Neural progenitor cell (in vitro differentiated cells): Measurements from ENCODE around the gene PDE6A. TPM values are rescaled to one million over a fixed set of nuclear protein-coding genes. Genes with fewer than 3 reads are reported as not detected.
A peak's percentile ranks its signal among the peaks of the same experiment; 100 is the strongest.

Source experiments
- DNase-seq: peaks from one replicate; pipeline ENCODE4 v3.0.0-alpha.2; 2016; ENCODE audit warnings: low spot score
- H2AFZ ChIP-seq: fragments of 200-600 bp; sonication (generic); replicated peaks from 2 replicates; pipeline ENCODE4 v1.6.1; 2016; ENCODE audit warnings: antibody characterized with exemption
- H3F3A ChIP-seq: fragments of 200-600 bp; sonication (generic); 2 replicates; pipeline ENCODE4 v1.6.1; 2016; ENCODE audit warnings: antibody characterized with exemption, low read depth
- H3K27ac ChIP-seq: fragments of 200-600 bp; sonication (generic); 2 replicates; pipeline ENCODE4 v1.5.1; 2016; ENCODE audit warnings: mild to moderate bottlenecking
- H3K27me3 ChIP-seq: fragments of 200-600 bp; sonication (generic); 2 replicates; pipeline ENCODE4 v1.6.1; 2016; ENCODE audit warnings: mild to moderate bottlenecking, moderate library complexity
- H3K36me3 ChIP-seq: fragments of 200-600 bp; sonication (generic); 2 replicates; pipeline ENCODE4 v1.5.1; 2016
- H3K4me1 ChIP-seq: fragments of 200-600 bp; sonication (generic); 2 replicates; pipeline ENCODE4 v1.6.1; 2016; ENCODE audit warnings: mixed run types
- H3K4me2 ChIP-seq: fragments of 200-600 bp; sonication (generic); 2 replicates; pipeline ENCODE4 v1.6.1; 2016
- H3K4me3 ChIP-seq: fragments of 200-600 bp; sonication (generic); 2 replicates; pipeline ENCODE4 v1.5.1; 2016
- H3K79me2 ChIP-seq: fragments of 200-600 bp; sonication (generic); 2 replicates; pipeline ENCODE4 v1.6.1; 2016; ENCODE audit warnings: low read depth
- H3K9ac ChIP-seq: fragments of 200-600 bp; sonication (generic); 2 replicates; pipeline ENCODE4 v1.6.1; 2016
- H3K9me3 ChIP-seq: fragments of 200-600 bp; sonication (generic); 2 replicates; pipeline ENCODE4 v1.5.1; 2016; ENCODE audit warnings: low read depth
- H4K20me1 ChIP-seq: fragments of 200-600 bp; sonication (generic); 2 replicates; pipeline ENCODE4 v1.6.1; 2016; ENCODE audit warnings: low read depth
- H3K27ac Mint-ChIP-seq: 3 replicates; pipeline ENCODE4 v1.8.0; 2021; ENCODE audit warnings: mixed read lengths
- H3K27me3 Mint-ChIP-seq: 2 replicates; pipeline ENCODE4 v1.8.0; 2022; ENCODE audit warnings: low read depth, mild to moderate bottlenecking, inconsistent platforms, moderate library complexity, mixed read lengths; ENCODE audit not compliant: insufficient read depth
- H3K36me3 Mint-ChIP-seq: 3 replicates; pipeline ENCODE4 v1.8.0; 2021; ENCODE audit warnings: mixed read lengths
- H3K4me1 Mint-ChIP-seq: 3 replicates; pipeline ENCODE4 v1.8.0; 2021; ENCODE audit warnings: mixed read lengths
- H3K4me3 Mint-ChIP-seq: 3 replicates; pipeline ENCODE4 v1.8.0; 2021; ENCODE audit warnings: mild to moderate bottlenecking, moderate library complexity, mixed read lengths
- H3K9me3 Mint-ChIP-seq: 3 replicates; pipeline ENCODE4 v1.8.0; 2020; ENCODE audit warnings: mixed read lengths
- CTCF ChIP-seq: fragments of 200-600 bp; sonication (generic); IDR thresholded peaks from 2 replicates; pipeline ENCODE4 v1.5.1; 2017; ENCODE audit warnings: antibody characterized with exemption, mild to moderate bottlenecking
- EZH2 ChIP-seq: fragments of 200-600 bp; sonication (generic); IDR thresholded peaks from 2 replicates; pipeline ENCODE4 v1.6.1; 2017; ENCODE audit warnings: antibody characterized with exemption, mild to moderate bottlenecking, moderate library complexity
- EZH2phosphoT487 ChIP-seq: fragments of 200-600 bp; sonication (generic); IDR thresholded peaks from 2 replicates; pipeline ENCODE4 v1.6.1; 2017; ENCODE audit warnings: antibody characterized with exemption
- total RNA-seq: library from RNA; depleted of rRNA; stranded (reverse); fragments of >200 nt; gene quantifications from 2 replicates; pipeline ENCODE4 v1.2.3, GENCODE V29; 2015; ENCODE audit warnings: low replicate concordance

PDE6A gene
- total RNA-seq, 1 donor from 2014 or later: not detected

DNA sequence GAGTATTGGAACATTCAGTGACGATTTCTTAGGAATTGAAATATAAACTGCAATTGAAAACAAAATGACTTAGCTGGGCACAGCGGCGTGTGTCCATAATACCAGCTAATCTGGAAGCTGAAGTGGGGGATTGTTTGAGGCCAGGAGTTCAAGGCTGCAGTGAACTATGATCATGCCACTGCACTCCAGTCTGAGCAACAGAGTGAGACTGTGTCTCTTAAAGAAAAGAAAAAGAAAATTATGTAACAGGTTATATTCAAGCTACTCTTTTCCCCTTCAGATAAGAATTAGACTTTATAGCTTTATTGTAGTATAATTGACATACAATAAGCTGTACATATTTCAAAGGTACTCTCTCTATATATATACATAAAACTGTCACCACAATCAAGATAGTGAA, 22.4 kb upstream of the PDE6A start:
- Mint-ChIP-seq H3K9me3 (no peaks in the 10 kb centered on the region), H3K4me3 (no peak overlapping the region), H3K27me3 (no peaks in the 10 kb centered on the region), H3K4me1 (no peaks in the 10 kb centered on the region), H3K36me3 (peaks cover 2% of the 10 kb centered on the region), H3K27ac (no peak overlapping the region)
- Histone ChIP-seq H3K9me3 (no peaks in the 10 kb centered on the region), H3F3A (peaks cover under 1% of the 10 kb centered on the region), H3K79me2 (no peaks in the 10 kb centered on the region), H3K4me3 (no peak overlapping the region), H3K4me2 (no peak overlapping the region), H3K4me1 (no peaks in the 10 kb centered on the region), H3K9ac (no peak overlapping the region), H3K36me3 (no peaks in the 10 kb centered on the region), H3K27ac (no peak overlapping the region), H4K20me1 (no peaks in the 10 kb centered on the region), H2AFZ (no peak overlapping the region), H3K27me3 (no peaks in the 10 kb centered on the region)
- TF ChIP-seq EZH2 (no peak), CTCF (no peak)
- no peak for DNase-seq

- no peak overlapping the region for H3K9ac ChIP-seq
- no peak overlapping the region for H3K4me3 ChIP-seq
- Mint-ChIP-seq H3K4me1 (peaks cover 16% of the 10 kb centered on the region), H3K27me3 (peaks cover 10% of the 10 kb centered on the region), H3K4me3 (no peak overlapping the region), H3K27ac (no peak overlapping the region), H3K9me3 (no peaks in the 10 kb centered on the region), H3K36me3 (peaks cover 2% of the 10 kb centered on the region)
- no peak overlapping the region for H3K4me2 ChIP-seq
- DNase-seq: no peak
- H3K27ac ChIP-seq: no peak overlapping the region
- peaks cover 18% of the 10 kb centered on the region for H3F3A ChIP-seq
- H3K79me2 ChIP-seq: no peaks in the 10 kb centered on the region
- no peaks in the 10 kb centered on the region for H3K9me3 ChIP-seq
- H4K20me1 ChIP-seq: no peaks in the 10 kb centered on the region
- H3K27me3 ChIP-seq: peaks cover 9% of the 10 kb centered on the region
- TF ChIP-seq EZH2phosphoT487 (no peak), EZH2 (no peak), CTCF (no peak)
- H2AFZ ChIP-seq: no peak overlapping the region
- H3K36me3 ChIP-seq: no peaks in the 10 kb centered on the region
- H3K4me1 ChIP-seq: peaks cover 7% of the 10 kb centered on the region
Measured at GRCh38 chr5:149963729-149964128, 19.1 kb upstream of the PDE6A start.

DNA sequence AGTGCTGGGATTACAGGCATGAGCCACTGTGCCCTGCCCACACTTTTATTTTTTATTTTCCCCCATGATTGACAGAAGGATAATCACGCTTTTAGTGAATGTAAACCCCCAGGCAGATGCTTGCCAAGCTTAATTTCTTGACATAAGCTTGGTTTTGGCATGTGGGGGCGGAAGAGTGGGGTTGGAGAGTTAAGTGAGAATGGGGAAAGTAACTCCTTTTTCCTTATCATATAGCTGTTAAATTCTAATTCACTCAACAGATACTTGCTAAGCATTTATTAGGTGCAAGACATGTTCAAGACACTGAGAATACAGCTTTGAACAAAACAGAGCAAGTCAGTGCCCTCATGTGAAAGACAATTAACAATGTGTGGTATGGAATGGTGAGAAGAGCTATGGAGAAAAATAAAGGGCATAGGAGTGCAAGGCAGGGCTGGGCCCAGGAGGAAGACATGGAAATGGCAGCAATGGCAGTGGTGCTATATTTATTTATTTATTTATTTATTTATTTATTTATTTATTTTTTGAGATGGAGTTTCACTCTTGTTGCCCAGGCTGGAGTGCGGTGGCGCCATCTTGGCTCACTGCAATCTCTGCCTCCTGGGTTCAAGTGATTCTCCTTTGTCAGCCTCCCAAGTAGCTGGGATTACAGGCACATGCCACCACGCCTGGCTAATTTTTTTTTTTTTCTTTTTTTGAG, 18.2 kb upstream of the PDE6A start:
- H3K4me3 ChIP-seq: no peak overlapping the region
- H2AFZ ChIP-seq: no peak overlapping the region
- H3K27ac Mint-ChIP-seq: no peak overlapping the region

More for the DNA sequence above, 18.2 kb upstream of the PDE6A start:
- H3K4me1 Mint-ChIP-seq: peaks cover 20% of the 10 kb centered on the region
- H3K4me3 Mint-ChIP-seq: peak overlapping the region; percentile 27
- no peaks in the 10 kb centered on the region for H3K9me3 Mint-ChIP-seq
- H3F3A ChIP-seq: peaks cover 18% of the 10 kb centered on the region
- H3K27ac ChIP-seq: no peak overlapping the region
- TF ChIP-seq CTCF (no peak), EZH2 (no peak), EZH2phosphoT487 (no peak)
- no peak overlapping the region for H3K4me2 ChIP-seq
- peaks cover 7% of the 10 kb centered on the region for H3K4me1 ChIP-seq
- H3K36me3 Mint-ChIP-seq: peaks cover 2% of the 10 kb centered on the region
- no peaks in the 10 kb centered on the region for H3K9me3 ChIP-seq
- H3K79me2 ChIP-seq: no peaks in the 10 kb centered on the region
- H3K27me3 Mint-ChIP-seq: peaks cover 10% of the 10 kb centered on the region
- no peak overlapping the region for H3K9ac ChIP-seq
- H3K27me3 ChIP-seq: peaks cover 9% of the 10 kb centered on the region
- DNase-seq: no peak
- no peaks in the 10 kb centered on the region for H3K36me3 ChIP-seq
- H4K20me1 ChIP-seq: no peaks in the 10 kb centered on the region
